ENCODE results near the gene CAB39.

DNA sequence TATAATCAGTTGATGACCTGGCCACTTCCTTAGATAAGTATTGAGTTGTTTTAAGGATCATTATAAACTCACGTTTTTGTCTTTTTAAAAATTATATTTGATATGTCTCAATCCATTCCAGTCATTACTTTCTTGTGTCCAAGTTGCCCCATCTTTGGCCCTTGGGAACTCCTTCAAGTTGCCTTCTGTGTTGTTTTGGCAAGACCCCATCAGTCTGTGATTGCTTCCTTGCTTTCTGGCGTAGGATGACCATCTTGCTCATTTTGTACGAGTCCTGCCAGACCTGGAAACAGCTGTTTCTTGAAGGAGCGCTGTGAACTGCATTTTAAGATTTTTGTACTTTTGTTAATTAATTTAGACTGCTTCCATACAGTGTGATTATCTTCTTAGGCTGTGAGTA is 83.2 kb downstream of the CAB39 start:
- TF ChIP-seq EZH2 (IDR thresholded peaks at IDR 0.05; ENCODE audit: borderline replicate concordance, low read length) (no peak), CTCF (conservative IDR thresholded peaks at IDR 0.05 in 1 of 2, IDR thresholded peaks at IDR 0.05 in 1 of 2; ENCODE audit: extremely low read depth in 1 of 2, insufficient read depth in 1 of 2, low read depth in 1 of 2, low read length in 2 of 2) (no peak)
